NCI-H146 (cell line): ENCODE measurements around the gene SAMD4A.
"Not testable (repeated sequence)": the region's sequence is repeated elsewhere in the genome, so short reads cannot be mapped to it uniquely, and the experiment has no call there.

Experiments used
- DNase-seq: peaks from one replicate; lab custom pipeline; 2025; lab: John Stamatoyannopoulos, UW

Gene SAMD4A

DNA sequence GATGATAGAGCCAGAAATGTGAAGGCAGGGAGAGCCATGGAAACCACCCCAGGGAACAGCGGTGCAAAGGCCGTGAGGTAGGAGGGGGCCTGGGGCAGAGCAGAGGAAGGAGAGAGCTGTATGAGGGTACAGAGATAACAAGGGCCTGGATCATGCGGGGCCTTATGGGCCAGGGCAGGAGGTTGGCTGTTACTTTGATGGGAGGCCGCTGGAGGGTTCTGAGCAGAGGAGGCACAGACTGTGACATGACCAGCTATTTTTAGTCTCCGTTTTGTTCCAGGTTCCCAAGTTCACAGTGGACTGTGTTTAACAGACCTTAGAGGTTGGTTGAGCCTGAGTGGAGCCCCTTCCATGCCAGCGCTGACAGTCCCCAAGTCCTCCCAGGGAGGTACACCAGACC, 217.1 kb downstream of the SAMD4A start:
- DNase-seq = no peak

DNA sequence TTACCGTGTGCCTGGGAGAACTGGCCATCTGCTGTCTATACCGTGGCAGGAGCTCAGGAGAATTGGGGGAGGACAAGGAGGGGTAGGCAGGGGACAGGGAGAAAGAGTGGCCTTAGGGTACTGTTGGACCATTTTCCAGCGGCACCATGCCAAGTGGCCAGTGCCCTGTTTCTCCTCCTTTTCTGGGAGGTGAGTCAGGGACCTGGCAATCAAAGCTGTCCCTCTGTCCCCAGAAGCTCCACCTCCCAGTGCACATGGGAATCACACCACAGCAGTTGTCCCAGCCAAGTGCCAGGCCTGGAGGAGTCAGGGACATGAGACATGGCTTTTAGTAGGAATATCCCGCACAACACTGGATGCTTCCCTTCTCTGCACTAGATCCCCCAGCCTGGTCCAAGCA, 217.7 kb downstream of the SAMD4A start:
- no peak for DNase-seq

- DNase-seq = no peak
Measured at GRCh38 chr14:54785136-54785777, 218.3 kb downstream of the SAMD4A start.

DNA sequence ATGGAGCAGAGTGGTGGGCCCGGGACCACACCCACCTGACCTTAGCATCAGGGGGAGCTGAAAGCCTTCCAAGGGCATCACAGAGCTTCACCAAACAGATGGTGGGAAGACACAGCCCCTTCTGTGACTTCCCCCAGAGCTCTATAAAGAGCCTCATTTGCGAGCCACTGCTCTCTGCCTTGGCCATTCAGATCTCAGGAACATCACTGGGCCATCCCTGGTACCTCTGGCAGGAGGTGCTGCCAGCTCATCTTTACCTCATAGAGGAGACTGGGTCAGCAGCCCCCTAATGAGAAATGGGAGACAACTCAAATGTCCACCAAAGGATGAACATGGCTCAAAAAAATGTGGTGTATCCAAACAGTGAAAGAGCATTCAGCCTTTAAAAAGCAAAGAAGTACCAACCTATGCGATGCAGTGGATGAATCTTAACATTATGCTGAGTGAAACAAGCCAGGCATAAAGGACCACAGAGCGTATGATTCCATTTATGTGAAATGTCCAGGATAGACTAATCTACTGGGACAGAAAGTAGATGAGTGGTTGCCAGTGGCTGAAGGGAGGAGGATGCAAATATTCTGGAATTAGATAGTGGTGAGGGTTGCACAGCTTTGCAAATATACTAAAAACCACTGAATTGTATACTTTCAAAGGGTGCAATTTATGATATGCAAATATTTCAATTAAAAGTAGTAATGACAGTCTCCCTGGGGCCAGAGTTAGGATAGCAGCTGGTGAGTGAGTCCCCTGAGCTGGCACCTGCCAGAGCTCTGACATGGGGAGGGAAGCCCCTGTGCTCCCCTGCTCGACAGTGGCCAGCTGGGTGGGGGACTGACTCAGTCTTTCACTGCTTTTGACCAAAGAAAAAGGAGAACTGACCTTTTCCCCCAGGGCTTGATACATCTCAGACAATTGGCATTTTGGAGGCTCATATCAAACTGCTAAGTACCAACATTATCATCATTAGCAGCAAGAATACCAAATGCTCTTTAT, 219.1 kb downstream of the SAMD4A start:
- peak; percentile 26 for DNase-seq

GRCh38 chr14:54786838-54787237, 219.9 kb downstream of the SAMD4A start:
- peak; percentile 24 for DNase-seq

DNA sequence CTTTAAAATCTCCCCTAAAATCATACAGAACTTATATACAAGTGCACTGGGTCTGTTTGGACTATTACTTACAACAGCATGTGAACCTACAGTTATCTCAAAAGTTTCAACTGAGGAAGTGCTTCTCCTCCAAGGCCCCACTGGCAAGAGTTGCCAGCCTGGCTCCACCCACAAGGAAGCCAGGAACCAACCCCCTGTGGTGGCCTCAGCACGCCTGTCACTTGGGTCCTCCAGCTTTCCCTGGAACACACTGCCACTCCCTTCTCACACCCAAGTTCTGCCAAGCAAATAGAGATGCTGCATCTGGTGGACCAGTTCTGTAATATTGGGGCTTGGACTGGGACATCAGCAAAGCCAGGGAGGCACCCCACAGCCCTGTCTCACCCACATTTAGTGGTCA, 220.3 kb downstream of the SAMD4A start:
- peak; percentile 31 for DNase-seq

- no peak for DNase-seq
Measured at GRCh38 chr14:54788701-54789100, 221.8 kb downstream of the SAMD4A start.

GRCh38 chr14:54789166-54789565, 222.2 kb downstream of the SAMD4A start:
- no peak for DNase-seq

DNA sequence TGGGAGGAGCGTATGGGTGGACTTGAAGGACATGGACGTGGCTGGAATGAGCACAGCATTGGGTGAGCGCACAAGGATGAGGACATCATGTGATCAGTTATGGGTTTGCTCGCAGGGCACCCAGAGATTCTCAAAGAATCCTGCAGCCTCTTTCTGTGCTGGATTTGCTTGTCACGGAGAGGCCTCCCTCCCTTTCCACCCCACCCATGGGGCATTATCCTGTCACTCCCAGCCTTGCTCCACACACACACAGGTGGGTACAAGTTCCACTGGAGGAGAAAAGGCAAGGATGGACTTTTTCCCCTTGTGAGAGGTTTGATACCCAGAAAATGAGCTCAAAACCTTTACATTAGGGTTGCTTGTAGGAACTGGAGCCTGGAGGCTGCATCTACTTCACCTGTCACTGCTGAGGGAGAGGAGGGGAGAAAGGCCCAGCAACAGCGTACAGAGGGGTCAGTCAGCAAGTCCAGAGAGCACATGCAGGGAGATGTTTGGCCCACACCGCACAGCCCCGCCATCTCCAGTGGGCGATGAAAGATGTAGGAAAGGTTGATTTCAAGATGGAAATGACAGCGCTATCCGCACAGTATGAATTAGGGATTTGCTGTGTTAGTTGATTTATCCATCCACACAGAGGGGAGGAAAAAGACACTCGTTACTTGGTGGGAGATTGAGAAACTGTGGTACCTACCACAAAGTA, 223.0 kb downstream of the SAMD4A start:
- DNase-seq = no peak

GRCh38 chr14:54791001-54791400, 224.1 kb downstream of the SAMD4A start:
- DNase-seq = no peak

DNA sequence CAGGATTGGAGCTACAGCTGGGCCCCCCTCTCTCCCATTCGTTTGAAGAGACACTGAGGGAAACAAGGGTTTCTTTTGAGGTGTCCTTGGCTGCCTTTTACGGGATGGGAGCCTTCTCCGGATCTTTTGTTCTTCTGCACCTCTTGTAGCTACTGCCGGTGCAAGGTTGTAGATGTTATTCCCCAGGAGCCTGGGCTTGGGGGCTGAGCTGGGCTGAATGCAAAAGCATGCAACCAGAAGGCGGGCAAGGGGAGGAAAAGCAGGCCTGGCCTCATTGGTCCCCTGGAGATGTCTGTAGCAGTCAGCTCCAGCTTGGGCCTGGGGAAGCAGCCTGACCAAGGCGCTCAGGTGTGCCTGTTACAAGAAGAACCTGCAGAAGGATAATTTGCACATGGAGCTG, 225.4 kb downstream of the SAMD4A start:
- no peak for DNase-seq

DNA sequence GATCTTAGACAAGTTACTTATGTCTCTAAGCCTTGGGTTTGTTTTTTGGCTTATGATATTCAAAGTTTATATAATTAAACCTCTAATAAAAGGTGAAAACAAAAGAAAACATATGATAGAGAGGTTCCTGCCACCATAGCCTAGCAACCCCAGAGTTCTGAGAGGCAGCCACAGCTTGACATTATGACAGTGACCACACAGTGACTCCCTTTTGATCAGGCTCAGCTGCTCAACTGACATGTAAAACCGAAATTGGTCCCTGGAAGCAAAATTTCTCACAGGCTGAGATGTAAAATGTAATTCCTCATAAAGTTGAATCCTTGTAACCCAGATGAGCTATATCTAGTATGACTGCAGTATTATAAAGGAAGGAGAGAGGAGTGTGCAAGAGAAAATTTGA, 227.2 kb downstream of the SAMD4A start:
- no peak for DNase-seq

DNA sequence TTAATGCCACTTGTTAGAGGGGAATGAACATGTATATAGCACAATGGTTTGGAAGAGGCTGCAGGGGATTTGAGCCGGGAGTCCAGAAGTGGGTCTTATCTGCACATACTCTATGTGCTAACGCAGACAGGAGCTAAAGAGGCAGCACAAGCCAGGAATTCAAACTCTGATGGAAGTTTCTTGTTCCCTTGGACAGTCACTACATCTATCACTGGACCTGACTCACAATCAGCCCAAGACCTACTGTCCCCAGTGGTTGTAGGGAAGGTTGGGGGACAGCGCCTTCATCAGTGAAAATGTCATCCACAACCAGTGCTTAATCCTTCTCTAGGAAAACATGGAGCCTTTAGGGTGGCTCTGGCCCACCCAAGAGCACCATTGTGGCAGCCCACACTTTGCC, 227.9 kb downstream of the SAMD4A start:
- no peak for DNase-seq

DNA sequence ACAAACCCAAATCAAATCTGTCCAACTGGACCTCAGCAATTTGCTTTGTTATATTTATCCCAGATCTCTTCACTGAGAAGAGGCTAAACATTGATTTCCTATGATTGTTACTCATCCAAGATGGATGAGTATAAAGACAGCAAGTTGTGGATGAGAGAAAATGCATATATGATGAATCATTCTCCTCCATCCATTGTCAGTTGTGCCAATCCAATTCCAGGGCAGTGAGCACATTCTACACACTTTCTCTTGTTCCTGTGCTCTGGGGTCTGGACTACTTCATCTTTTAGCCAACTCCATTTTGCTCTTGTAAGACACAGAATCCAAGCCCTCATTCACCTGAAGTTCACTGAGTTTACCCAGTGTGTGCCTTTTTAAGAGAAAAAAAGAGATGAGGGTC, 230.0 kb downstream of the SAMD4A start:
- no peak for DNase-seq

- DNase-seq = no peak
Measured at GRCh38 chr14:54797556-54797955, 230.6 kb downstream of the SAMD4A start.

- no peak for DNase-seq
Measured at GRCh38 chr14:54797986-54798385, 231.1 kb downstream of the SAMD4A start.

DNA sequence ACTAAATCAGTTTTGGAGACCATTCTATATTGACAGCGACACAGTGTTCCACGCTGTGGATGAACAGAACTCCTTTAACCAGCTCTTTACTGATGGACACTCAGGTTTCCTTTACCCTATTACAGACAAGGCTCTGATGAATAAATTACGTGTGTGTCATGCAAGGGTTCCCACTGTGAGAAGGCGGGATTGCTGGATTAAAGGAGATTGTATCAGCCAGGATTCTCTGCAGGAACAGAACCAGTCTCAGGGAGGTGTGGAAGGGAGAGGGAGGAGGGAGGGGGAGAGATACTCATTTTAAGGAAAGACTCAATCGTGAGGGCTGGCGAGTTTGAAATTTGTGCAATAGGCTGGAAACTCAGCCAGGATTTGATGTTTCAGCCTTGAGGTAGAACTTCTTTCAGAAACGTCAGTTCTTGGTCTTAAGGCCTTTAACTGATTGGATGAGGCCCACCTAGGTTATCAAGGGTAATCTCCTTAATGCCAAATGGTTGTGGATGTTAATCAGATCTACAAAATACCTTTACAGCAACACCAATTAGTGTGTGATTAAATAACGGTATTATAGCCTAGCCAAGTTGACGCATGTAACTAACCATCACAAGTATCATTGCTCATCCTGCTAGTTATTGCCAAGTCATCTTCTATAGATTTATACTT, 231.7 kb downstream of the SAMD4A start:
- no peak for DNase-seq

DNA sequence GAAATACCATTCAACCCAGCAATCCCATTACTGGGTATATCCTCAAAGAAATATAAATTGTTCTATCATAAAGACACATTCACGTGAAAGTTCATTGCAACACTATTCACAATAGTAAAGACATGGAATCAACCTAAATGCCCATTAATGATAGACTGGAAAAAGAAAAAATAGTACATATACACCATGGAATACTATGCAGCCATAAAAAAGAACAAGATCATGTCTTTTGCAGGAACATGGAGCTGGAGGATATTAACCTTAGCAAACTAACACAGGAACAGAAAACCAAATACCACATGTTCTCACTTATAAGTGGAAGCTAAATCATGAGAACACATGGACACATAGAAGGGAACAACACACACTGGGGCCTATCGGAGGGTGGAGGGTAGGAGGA, 234.6 kb downstream of the SAMD4A start:
- DNase-seq = not testable (repeated sequence)

GRCh38 chr14:54803396-54803795, 236.5 kb downstream of the SAMD4A start:
- DNase-seq = peak; percentile 28

GRCh38 chr14:54803926-54804537, 237.1 kb downstream of the SAMD4A start:
- DNase-seq = no peak

- peak; percentile 65 for DNase-seq
Measured at GRCh38 chr14:54804538-54805041, 237.7 kb downstream of the SAMD4A start.

GRCh38 chr14:54805070-54805444, 238.1 kb downstream of the SAMD4A start:
- no peak for DNase-seq
